HepG2 (cell line): ENCODE data around the gene B4GALT5. TPM values are rescaled to one million over a fixed set of nuclear protein-coding genes. Genes with fewer than 3 reads are reported as not detected.

ENCODE experiments used
- CEBPB ChIP-seq: IDR thresholded peaks from 2 replicates; pipeline ENCODE4 v1.6.1; 2011; ENCODE audit warnings: low read depth, low read length, improper control_type of control experiment, borderline replicate concordance
- FOXM1 ChIP-seq: sonication (generic); formaldehyde crosslinking; IDR thresholded peaks from 2 replicates; pipeline ENCODE4 v1.5.0; 2020; ENCODE audit warnings: missing genetic modification reagents
- IRX3 ChIP-seq: sonication (generic); formaldehyde crosslinking; IDR thresholded peaks from 2 replicates; pipeline ENCODE4 v1.8.1; 2023; ENCODE audit warnings: mild to moderate bottlenecking, low read depth, missing genetic modification reagents, borderline replicate concordance
- KAT7 ChIP-seq: IDR thresholded peaks from 2 replicates; pipeline ENCODE4 v1.6.1; 2018; ENCODE audit warnings: borderline replicate concordance, missing compliant biosample characterization
- KIAA2018 ChIP-seq: sonication (generic); formaldehyde crosslinking; IDR thresholded peaks from 2 replicates; pipeline ENCODE4 v1.5.0; 2020; ENCODE audit warnings: mild to moderate bottlenecking, missing genetic modification reagents, borderline replicate concordance
- MAFG ChIP-seq: sonication (generic); formaldehyde crosslinking; IDR thresholded peaks from 2 replicates; pipeline ENCODE4 v1.5.1; 2020; ENCODE audit warnings: mild to moderate bottlenecking, missing genetic modification reagents
- PTBP1 ChIP-seq: fragments of 200-400 bp; formaldehyde crosslinking; IDR thresholded peaks from 2 replicates; pipeline ENCODE4 v1.6.1; 2018; ENCODE audit warnings: low read length, low read depth; ENCODE audit not compliant: poor library complexity, severe bottlenecking
- USF2 ChIP-seq, 2 experiments: sonication (generic) in 1 of 2; formaldehyde crosslinking in 1 of 2; IDR thresholded peaks; 2 replicates each; pipeline versions ENCODE4 v1.5.1 to v1.6.1; 2011 to 2020; ENCODE audit warnings: borderline replicate concordance in 1 of 2, low read depth in 1 of 2, low read length in 1 of 2, mild to moderate bottlenecking in 1 of 2, missing genetic modification reagents in 1 of 2, moderate library complexity in 1 of 2
- XRCC5 ChIP-seq: fragments of 200-400 bp; formaldehyde crosslinking; optimal IDR thresholded peaks from 2 replicates; pipeline ENCODE3; 2017; ENCODE audit warnings: mild to moderate bottlenecking, low read length
- ZFP36 ChIP-seq: fragments of 150-350 bp; IDR thresholded peaks from 2 replicates; pipeline ENCODE4 v1.6.1; 2018; ENCODE audit warnings: borderline replicate concordance, low read length, low read depth; ENCODE audit not compliant: partially characterized antibody
- ZNF101 ChIP-seq: sonication (generic); formaldehyde crosslinking; IDR thresholded peaks from 2 replicates; pipeline ENCODE4 v1.4.0; 2020; ENCODE audit warnings: mild to moderate bottlenecking, low read depth, missing genetic modification reagents, borderline replicate concordance
- ZNF180 ChIP-seq: sonication (generic); formaldehyde crosslinking; IDR thresholded peaks from 2 replicates; pipeline ENCODE4 v1.4.0; 2020; ENCODE audit warnings: low read depth, missing genetic modification reagents, borderline replicate concordance
- ZNF274 ChIP-seq: sonication (generic); formaldehyde crosslinking; IDR thresholded peaks from 2 replicates; pipeline ENCODE4 v1.5.1; 2020; ENCODE audit warnings: mild to moderate bottlenecking, missing genetic modification reagents
- ZNF329 ChIP-seq: sonication (generic); formaldehyde crosslinking; IDR thresholded peaks from 2 replicates; pipeline ENCODE4 v1.9.0; 2021; ENCODE audit warnings: low read depth, mild to moderate bottlenecking, missing genetic modification reagents
- ZNF432 ChIP-seq: sonication (generic); formaldehyde crosslinking; IDR thresholded peaks from 2 replicates; pipeline ENCODE4 v1.5.0; 2020; ENCODE audit warnings: missing genetic modification reagents, mild to moderate bottlenecking, borderline replicate concordance
- ZNF607 ChIP-seq: sonication (generic); formaldehyde crosslinking; IDR thresholded peaks from 2 replicates; pipeline ENCODE4 v1.5.1; 2020; ENCODE audit warnings: missing genetic modification reagents, mild to moderate bottlenecking, borderline replicate concordance
- ZNF720 ChIP-seq: sonication (generic); formaldehyde crosslinking; IDR thresholded peaks from 2 replicates; pipeline ENCODE4 v1.4.0; 2020; ENCODE audit warnings: missing genetic modification reagents
- polyA plus RNA-seq, 8 experiments: library from polyadenylated mRNA; depleted of rRNA in 3 of 8; stranded (reverse) in 7 of 8; unstranded in 1 of 8; fragments of >200 nt; fragmentation: Illumina TruSeq in 4 of 8; extraction: Trizol in 4 of 8; gene quantifications; 2 replicates each; pipeline versions ENCODE4 v1.2.1 to v1.2.3, GENCODE V29; 2011 to 2016; ENCODE audit warnings: low read depth in 4 of 8, missing spikeins in 1 of 8, mixed read lengths in 1 of 8; ENCODE audit not compliant: insufficient read depth in 1 of 8
- total RNA-seq, 5 experiments: library from RNA; depleted of rRNA; stranded (reverse); fragments of >200 nt; fragmentation: Illumina TruSeq; extraction: Trizol; gene quantifications; 2 replicates each; pipeline ENCODE4 v1.2.3, GENCODE V29; 2016; ENCODE audit warnings: low read depth in 1 of 5

Gene B4GALT5
- total and polyA plus RNA-seq, 2 of the 13 experiments (the other 11 are each of a cell fraction or from before 2014, with no cell fraction given): 27.3 to 30.9 TPM

GRCh38 chr20:49612127-49612738, 101.4 kb downstream of the B4GALT5 start (continued):
- TF ChIP-seq KIAA2018 (CRISPR knock-in tag) (no peak), KAT7 (CRISPR knock-in tag) (no peak), ZNF607 (CRISPR knock-in tag) (no peak), ZNF274 (no peak), ZNF329 (CRISPR knock-in tag) (no peak), MAFG (CRISPR knock-in tag) (no peak), ZNF432 (CRISPR knock-in tag) (no peak), USF2 (IDR thresholded peaks at IDR 0.05; ENCODE audit: low read depth, low read length) (no peak), USF2 (CRISPR knock-in tag; IDR thresholded peaks at IDR 0.05; ENCODE audit: borderline replicate concordance) (no peak), CEBPB (no peak), ZNF180 (CRISPR knock-in tag) (peak; percentile 77; the same call in 1 of the 2 replicates), XRCC5 (no peak), FOXM1 (no peak), ZFP36 (no peak), PTBP1 (no peak), IRX3 (CRISPR knock-in tag) (no peak), ZNF720 (CRISPR knock-in tag) (no peak), ZNF101 (CRISPR knock-in tag) (no peak)
